Endothelial cell of umbilical vein (primary cell): Measurements from ENCODE around the gene TERT.

Experiments used
- CTCF ChIP-seq, 2 donors: IDR thresholded peaks; 1 replicate in 1 of 2; 2 replicates in 1 of 2; pipeline ENCODE4 v1.5.1; 2011; ENCODE audit warnings: low read length in 2 of 2, mild to moderate bottlenecking in 2 of 2, moderate library complexity in 2 of 2, control low read depth in 1 of 2, inconsistent platforms in 1 of 2, low read depth in 1 of 2; ENCODE audit not compliant: insufficient read depth in 1 of 2; ENCODE audit errors: extremely low read depth in 1 of 2
- EZH2 ChIP-seq: IDR thresholded peaks from 2 replicates; pipeline ENCODE4 v1.6.1; 2012; ENCODE audit warnings: borderline replicate concordance, low read depth, mild to moderate bottlenecking, moderate library complexity, low read length, inconsistent platforms; ENCODE audit not compliant: severe bottlenecking
- JUN ChIP-seq: IDR thresholded peaks from 2 replicates; pipeline ENCODE4 v1.6.1; 2011; ENCODE audit warnings: borderline replicate concordance, low read depth; ENCODE audit not compliant: insufficient read length, insufficient read depth
- MAX ChIP-seq: IDR thresholded peaks from 2 replicates; pipeline ENCODE4 v1.6.1; 2011; ENCODE audit not compliant: insufficient read depth, insufficient read length
- POLR2A ChIP-seq: IDR thresholded peaks from 2 replicates; pipeline ENCODE4 v1.6.1; 2012; ENCODE audit warnings: low read depth, mild to moderate bottlenecking, control low read depth, low read length
- POLR2AphosphoS5 ChIP-seq: IDR thresholded peaks from 2 replicates; pipeline ENCODE4 v1.6.1; 2012; ENCODE audit warnings: low read depth, mild to moderate bottlenecking, control low read depth, low read length, moderate library complexity; ENCODE audit not compliant: insufficient read depth

GRCh38 chr5:1343931-1344901 is 49.3 kb upstream of the TERT start:
- TF ChIP-seq CTCF (IDR thresholded peaks at IDR 0.05; ENCODE audit: extremely low read depth in 1 of 2, insufficient read depth in 1 of 2, low read depth in 1 of 2, low read length in 2 of 2) (no peak), POLR2A (no peak), EZH2 (no peak), MAX (no peak), POLR2AphosphoS5 (no peak), JUN (no peak)
